PFSK-1 (cell line): ENCODE results near the gene SCGB1C1.

ENCODE experiments used
- FOXP2 ChIP-seq: optimal IDR thresholded peaks from 2 replicates; pipeline ENCODE3; 2011; ENCODE audit warnings: borderline replicate concordance, control low read depth, inconsistent platforms; ENCODE audit not compliant: insufficient read depth; ENCODE audit errors: extremely low read length, extremely low read depth
- POLR2AphosphoS5 ChIP-seq: IDR thresholded peaks from 2 replicates; pipeline ENCODE4 v1.6.1; 2012; ENCODE audit warnings: low read depth, mild to moderate bottlenecking, control low read depth, low read length, moderate library complexity
- REST ChIP-seq, 2 experiments: IDR thresholded peaks; 2 replicates each; pipeline versions ENCODE4 v1.6.1 to v1.8.0; 2011 to 2012; ENCODE audit warnings: low read depth in 2 of 2, low read length in 2 of 2, control low read depth in 1 of 2, inconsistent platforms in 1 of 2, mild to moderate bottlenecking in 1 of 2, moderate library complexity in 1 of 2; ENCODE audit not compliant: insufficient read depth in 1 of 2
- SIN3A ChIP-seq: IDR thresholded peaks from 2 replicates; pipeline ENCODE4 v1.6.1; 2012; ENCODE audit warnings: mild to moderate bottlenecking, low read length, moderate library complexity, borderline replicate concordance; ENCODE audit not compliant: insufficient read depth
- TAF1 ChIP-seq: IDR thresholded peaks from 2 replicates; pipeline ENCODE4 v1.6.1; 2012; ENCODE audit warnings: low read length, control low read depth, borderline replicate concordance; ENCODE audit not compliant: insufficient read depth

Gene SCGB1C1

GRCh38 chr11:199004-199581 is 6.2 kb downstream of the SCGB1C1 start:
- TF ChIP-seq POLR2AphosphoS5 (no peak), SIN3A (no peak), FOXP2 (no peak), TAF1 (no peak), REST (IDR thresholded peaks at IDR 0.05; ENCODE audit: insufficient read depth in 1 of 2, low read depth in 2 of 2, low read length in 2 of 2) (no peak)

GRCh38 chr11:199782-200181 is 6.9 kb downstream of the SCGB1C1 start:
- no peak for TF ChIP-seq SIN3A
- no peak for TF ChIP-seq POLR2AphosphoS5
- TF ChIP-seq REST (IDR thresholded peaks at IDR 0.05; ENCODE audit: insufficient read depth in 1 of 2, low read depth in 2 of 2, low read length in 2 of 2) = no peak; a peak in 1 of 4 replicates
- TF ChIP-seq TAF1 = no peak
- TF ChIP-seq FOXP2 = no peak

- TF ChIP-seq SIN3A (no peak), POLR2AphosphoS5 (no peak)
These were observed 7.5 kb downstream of the SCGB1C1 start for GRCh38 chr11:200224-201003.

GRCh38 chr11:201966-202365 is 9.1 kb downstream of the SCGB1C1 start:
- TF ChIP-seq REST (IDR thresholded peaks at IDR 0.05; ENCODE audit: insufficient read depth in 1 of 2, low read depth in 2 of 2, low read length in 2 of 2) (no peak), FOXP2 (no peak), TAF1 (no peak), SIN3A (no peak), POLR2AphosphoS5 (no peak)

- TF ChIP-seq TAF1 (no peak), SIN3A (no peak), POLR2AphosphoS5 (no peak), FOXP2 (no peak), REST (IDR thresholded peaks at IDR 0.05; ENCODE audit: insufficient read depth in 1 of 2, low read depth in 2 of 2, low read length in 2 of 2) (no peak)
These were observed 9.6 kb downstream of the SCGB1C1 start for GRCh38 chr11:202490-202889.
